K562 (cell line): ENCODE measurements around the gene CBR4. TPM values are rescaled to one million over a fixed set of nuclear protein-coding genes. Genes with fewer than 3 reads are reported as not detected.

Experiments used
- ATAC-seq: fragments of 200-7000 bp; cut with Tn5 transposase; 3 replicates; pipeline ENCODE4 v1.9.1; 2020; ENCODE audit warnings: moderate library complexity
- BruUV-seq: library from RNA; stranded (reverse); fragments of 400-500 nt; replicated peaks from 2 replicates; lab custom pipeline; 2021; lab: Mats Ljungman, UMichigan
- CTCF ChIA-PET: fragments of 300-600 bp; formaldehyde crosslinking; extraction: SDS; loops from one replicate; lab custom pipeline; 2021; ENCODE audit warnings: low intra/inter-chr PET ratio; lab: Yijun Ruan, JAX
- POLR2A ChIA-PET: fragments of 300-600, 350-650 bp; sonication (Branson Sonifier 250); formaldehyde crosslinking; extraction: SDS; loops from one replicate; lab custom pipeline; 2021; ENCODE audit warnings: antibody characterized with exemption, inconsistent platforms; lab: Yijun Ruan, JAX
- DNase-seq, 4 experiments: peaks; one replicate each; pipeline versions ENCODE4 v3.0.0 to v3.0.0-alpha.2; 2011 to 2018; ENCODE audit warnings: low spot score in 3 of 4, mixed read lengths in 3 of 4; ENCODE audit errors: extremely low read depth in 1 of 4
- FAIRE-seq: peaks from 2 replicates; lab custom pipeline; 2011; peaks lifted over from hg19 to GRCh38; lab: Jason Lieb, UNC
- H2AFZ ChIP-seq: 2 replicates; pipeline ENCODE4 v1.6.0; 2011; ENCODE audit warnings: low read depth, low read length, control low read depth, inconsistent platforms
- H3K27ac ChIP-seq: fragments of 200-600 bp; 3 replicates; pipeline ENCODE4 v1.8.0; 2011; ENCODE audit warnings: low read depth, mild to moderate bottlenecking, control low read depth, inconsistent platforms, low read length, moderate library complexity, mixed read lengths; ENCODE audit errors: extremely low read depth
- H3K27me3 ChIP-seq, 2 experiments: fragments of 300-600 bp in 1 of 2; 2 replicates in 1 of 2; 3 replicates in 1 of 2; pipeline versions ENCODE4 v1.6.0 to v1.8.0; 2011; ENCODE audit warnings: inconsistent platforms in 2 of 2, low read length in 2 of 2, mild to moderate bottlenecking in 1 of 2, mixed read lengths in 1 of 2, moderate library complexity in 1 of 2; ENCODE audit not compliant: control insufficient read depth in 2 of 2, insufficient read depth in 2 of 2
- H3K36me3 ChIP-seq: fragments of 300-600 bp; 3 replicates; pipeline ENCODE4 v1.8.0; 2011; ENCODE audit warnings: mild to moderate bottlenecking, low read length, inconsistent platforms; ENCODE audit not compliant: control insufficient read depth, insufficient read depth
- H3K4me1 ChIP-seq, 2 experiments: fragments of 200-600 bp in 1 of 2; replicated peaks in 1 of 2; 2 replicates in 1 of 2; 3 replicates in 1 of 2; pipeline versions ENCODE4 v1.5.1 to v1.8.0; 2011; ENCODE audit warnings: inconsistent platforms in 2 of 2, low read length in 2 of 2, mild to moderate bottlenecking in 1 of 2, mixed read lengths in 1 of 2, moderate library complexity in 1 of 2; ENCODE audit not compliant: control insufficient read depth in 2 of 2, insufficient read depth in 2 of 2
- H3K4me2 ChIP-seq: 2 replicates; pipeline ENCODE4 v1.6.1; 2011; ENCODE audit warnings: low read length, control low read depth, inconsistent platforms, mixed read lengths; ENCODE audit not compliant: insufficient read depth
- H3K4me3 ChIP-seq: fragments of 200-600 bp; sonication (generic), shearing (Covaris generic); 2 replicates; pipeline ENCODE4 v1.5.1; 2016; ENCODE audit warnings: control low read depth, inconsistent platforms
- H3K79me2 ChIP-seq: fragments of 200-600 bp; 3 replicates; pipeline ENCODE4 v1.8.0; 2011; ENCODE audit warnings: low read length, inconsistent platforms; ENCODE audit not compliant: control insufficient read depth, insufficient read depth
- H3K9ac ChIP-seq, 2 experiments: 2 replicates each; pipeline versions ENCODE4 v1.6.0 to v1.6.1; 2011; ENCODE audit warnings: low read depth in 2 of 2, low read length in 2 of 2, control low read depth in 1 of 2, inconsistent platforms in 1 of 2, mild to moderate bottlenecking in 1 of 2, mixed read lengths in 1 of 2; ENCODE audit not compliant: insufficient read depth in 1 of 2
- H3K9me1 ChIP-seq: one replicate; pipeline ENCODE4 v1.6.0; 2011; ENCODE audit warnings: inconsistent platforms, mild to moderate bottlenecking, low read length, moderate library complexity; ENCODE audit not compliant: control insufficient read depth, insufficient read depth
- H3K9me3 ChIP-seq: replicated peaks from 2 replicates; pipeline ENCODE4 v1.5.1; 2011; ENCODE audit warnings: low read depth, low read length, inconsistent platforms; ENCODE audit not compliant: control insufficient read depth, insufficient read depth
- H4K20me1 ChIP-seq: replicated peaks from 2 replicates; pipeline ENCODE4 v1.6.1; 2011; ENCODE audit warnings: low read length, inconsistent platforms, mixed read lengths; ENCODE audit not compliant: control insufficient read depth, insufficient read depth
- CBFB ChIP-seq: sonication (generic); formaldehyde crosslinking; IDR thresholded peaks from 2 replicates; pipeline ENCODE4 v1.4.0; 2020; ENCODE audit warnings: mild to moderate bottlenecking, missing genetic modification reagents
- HDAC2 ChIP-seq: fragments of 450-650 bp; IDR thresholded peaks from 2 replicates; pipeline ENCODE4 v1.6.1; 2016; ENCODE audit warnings: mild to moderate bottlenecking
- HNRNPK ChIP-seq: fragments of 200-400 bp; formaldehyde crosslinking; IDR thresholded peaks from one replicate; pipeline ENCODE4 v1.6.1; 2018; ENCODE audit warnings: mild to moderate bottlenecking, low read depth, low read length; ENCODE audit not compliant: poor library complexity, severe bottlenecking
- NFATC3 ChIP-seq: fragments of 450-650 bp; IDR thresholded peaks from 2 replicates; pipeline ENCODE4 v1.6.1; 2017; ENCODE audit warnings: mild to moderate bottlenecking
- RB1 ChIP-seq: fragments of 450-650 bp; IDR thresholded peaks from 2 replicates; pipeline ENCODE4 v1.6.1; 2017; ENCODE audit warnings: low read depth, mild to moderate bottlenecking
- SIX5 ChIP-seq, 2 experiments: IDR thresholded peaks; 2 replicates each; pipeline ENCODE4 v1.6.1; 2011; ENCODE audit warnings: low read length in 2 of 2, borderline replicate concordance in 1 of 2, low read depth in 1 of 2, mild to moderate bottlenecking in 1 of 2, moderate library complexity in 1 of 2; ENCODE audit not compliant: insufficient read depth in 1 of 2
- TARDBP ChIP-seq: fragments of 450-650 bp; IDR thresholded peaks from 2 replicates; pipeline ENCODE4 v1.6.1; 2016
- TCF7L2 ChIP-seq: fragments of 150-350 bp; IDR thresholded peaks from 2 replicates; pipeline ENCODE4 v1.6.1; 2016; ENCODE audit warnings: low read depth, mild to moderate bottlenecking, low read length, moderate library complexity
- TSC22D4 ChIP-seq: fragments of 450-650 bp; IDR thresholded peaks from 2 replicates; pipeline ENCODE4 v1.6.1; 2016; ENCODE audit warnings: missing genetic modification characterization, missing biosample characterization, control low read depth
- YBX1 ChIP-seq: fragments of 450-650 bp; IDR thresholded peaks from 2 replicates; pipeline ENCODE4 v1.7.1; 2016; ENCODE audit warnings: mild to moderate bottlenecking
- ZNF133 ChIP-seq: fragments of 250-450 bp; sonication (Bioruptor Pico); IDR thresholded peaks from 2 replicates; pipeline ENCODE4 v1.4.0; 2020; ENCODE audit warnings: mild to moderate bottlenecking
- ZNF282 ChIP-seq: sonication (generic); formaldehyde crosslinking; IDR thresholded peaks from 2 replicates; pipeline ENCODE4 v1.8.1; 2023; ENCODE audit warnings: missing genetic modification reagents
- WGBS: fragments of 100-300 bp; shearing (Covaris generic); methylation state at CpG from one replicate; pipeline ENCODE4 v1.1.6; 2016; ENCODE audit warnings: low coverage, mixed read lengths; ENCODE audit not compliant: insufficient coverage; ENCODE audit errors: missing lambda C conversion rate; 5-methylcytosine and 5-hydroxymethylcytosine counted together
- in situ Hi-C: fragments of 300-500 bp; cut with MboI; formaldehyde crosslinking; loops from 4 replicates; pipeline ENCODE4 v1.15.0; 2018; ENCODE audit warnings: inconsistent platforms, mixed read lengths
- intact Hi-C: fragments of 100-400 bp; cut with micrococcal nuclease; formaldehyde crosslinking; loops from 2 replicates; pipeline ENCODE4 v1.14.2; 2022
- polyA plus RNA-seq, 8 experiments: library from polyadenylated mRNA; depleted of rRNA in 4 of 8; stranded (reverse) in 5 of 8; unstranded in 3 of 8; fragments of >200 nt; fragmentation: Nextera tagmentation in 2 of 8; fragmentation: Illumina TruSeq in 1 of 8; extraction: Ambion mirVana in 2 of 8; extraction: Trizol in 1 of 8; gene quantifications; 2 replicates each; pipeline versions ENCODE4 v1.2.1 to v1.2.3, GENCODE V29; 2011 to 2014; ENCODE audit warnings: inconsistent platforms in 1 of 8, missing spikeins in 1 of 8
- total RNA-seq, 7 experiments: library from RNA; depleted of rRNA in 6 of 7; stranded (reverse); fragments of >200 nt in 6 of 7; fragmentation: Illumina TruSeq in 2 of 7; extraction: Trizol in 2 of 7; gene quantifications; 2 replicates each; pipeline versions ENCODE4 v1.2.1 to v1.2.3, GENCODE V29; 2011 to 2021; ENCODE audit warnings: low replicate concordance in 1 of 7
- TF ChIP-seq, protein P1 (sequence below): sonication (generic); formaldehyde crosslinking; IDR thresholded peaks from 2 replicates; pipeline ENCODE4 v1.8.1; 2023; ENCODE audit warnings: mild to moderate bottlenecking, missing genetic modification reagents, moderate library complexity
- TF ChIP-seq, protein P2 (sequence below): fragments of 450-650 bp; IDR thresholded peaks from 2 replicates; pipeline ENCODE4 v1.6.1; 2016
- TF ChIP-seq, protein P3 (sequence below): fragments of 450-650 bp; formaldehyde crosslinking; conservative IDR thresholded peaks from 2 replicates; pipeline ENCODE4 v1.4.0; 2022; ENCODE audit warnings: mild to moderate bottlenecking, missing genetic modification characterization
- TF ChIP-seq, protein P4 (sequence below): IDR thresholded peaks from 3 replicates; pipeline ENCODE4 v1.6.1; 2011; ENCODE audit warnings: borderline replicate concordance, mild to moderate bottlenecking; ENCODE audit not compliant: insufficient read length, insufficient read depth

CBR4 gene
- total and polyA plus RNA-seq, 9 of the 15 experiments (the other 6 are each of a cell fraction or from before 2014, with no cell fraction given) = 12.1 to 26.4 (median 18.6) TPM

DNA sequence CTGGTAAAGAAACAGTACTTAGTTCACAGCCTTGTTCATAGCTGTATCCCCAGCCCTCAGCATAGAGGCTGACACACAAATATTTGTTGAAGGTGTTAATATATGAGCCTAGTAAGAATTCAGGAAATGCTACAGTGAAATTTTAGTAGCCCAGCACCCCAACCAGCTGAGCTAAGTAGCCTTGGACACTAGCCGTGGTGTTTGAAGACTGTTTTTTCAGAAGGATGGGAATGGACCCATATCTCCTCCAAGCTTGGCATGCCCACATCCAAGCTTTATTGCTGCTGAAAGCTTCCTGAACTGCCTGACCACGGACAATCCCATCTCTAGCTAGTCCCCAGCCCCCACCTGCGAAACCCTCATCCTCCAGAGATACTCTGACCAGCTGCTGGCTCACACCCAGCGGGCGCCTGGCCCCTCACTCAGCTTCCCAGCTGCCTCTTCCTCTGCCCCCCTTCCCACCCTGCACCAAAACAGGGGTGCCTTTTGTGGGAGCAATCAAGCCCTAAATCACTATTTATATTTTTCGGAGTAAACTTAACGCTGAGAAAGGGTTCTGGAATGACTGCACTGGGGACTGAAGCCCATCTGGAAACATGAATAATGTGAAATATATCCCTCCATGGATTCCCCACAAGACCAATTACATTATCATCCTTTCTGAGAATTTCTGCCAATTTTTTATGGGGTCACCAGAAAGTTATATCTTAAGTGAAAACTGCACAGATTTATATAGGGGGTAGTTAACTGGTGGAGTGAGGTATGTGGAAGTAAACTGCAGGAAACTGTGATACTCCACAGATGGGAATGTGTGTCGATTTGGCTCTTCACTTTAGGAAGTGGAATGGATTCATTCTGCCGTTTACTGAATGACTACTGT lies 41.1 kb upstream of the CBR4 start:
- H3K4me1 ChIP-seq = no peaks in the 10 kb centered on the region
- 0% methylated on average over 9 of the region's 9 CpGs for WGBS
- POLR2A ChIA-PET = interaction anchor here (0.6 to 1.0 kb wide), 2 partner anchors 11 to 24 kb away, joined by 3 read pairs; no protein-coding TSS in a partner anchor
- H3K27ac ChIP-seq = no peak overlapping the region
- H4K20me1 ChIP-seq = no peaks in the 10 kb centered on the region
- intact Hi-C loops = no loop called here
- CTCF ChIA-PET = no interaction called here
- H3K9ac ChIP-seq = no peak overlapping the region
- BruUV-seq = no TSS peak
- H3K36me3 ChIP-seq = no peaks in the 10 kb centered on the region
- no peaks in the 10 kb centered on the region for H3K9me3 ChIP-seq
- DNase-seq (no peak), FAIRE-seq (no peak), ATAC-seq (no peak)
- no peaks in the 10 kb centered on the region for H3K79me2 ChIP-seq
- in situ Hi-C loops = no loop called here
- no peaks in the 10 kb centered on the region for H3K9me1 ChIP-seq
- H3K27me3 ChIP-seq = peaks cover 40 to 44% of the 10 kb centered on the region in 2 experiments; a peak in 4 of 5 replicates
- H3K4me3 ChIP-seq = no peak overlapping the region
- H3K4me2 ChIP-seq = no peak overlapping the region
- H2AFZ ChIP-seq = no peak overlapping the region
- no peak for TF ChIP-seq NFATC3
- TF ChIP-seq, protein P1, sequence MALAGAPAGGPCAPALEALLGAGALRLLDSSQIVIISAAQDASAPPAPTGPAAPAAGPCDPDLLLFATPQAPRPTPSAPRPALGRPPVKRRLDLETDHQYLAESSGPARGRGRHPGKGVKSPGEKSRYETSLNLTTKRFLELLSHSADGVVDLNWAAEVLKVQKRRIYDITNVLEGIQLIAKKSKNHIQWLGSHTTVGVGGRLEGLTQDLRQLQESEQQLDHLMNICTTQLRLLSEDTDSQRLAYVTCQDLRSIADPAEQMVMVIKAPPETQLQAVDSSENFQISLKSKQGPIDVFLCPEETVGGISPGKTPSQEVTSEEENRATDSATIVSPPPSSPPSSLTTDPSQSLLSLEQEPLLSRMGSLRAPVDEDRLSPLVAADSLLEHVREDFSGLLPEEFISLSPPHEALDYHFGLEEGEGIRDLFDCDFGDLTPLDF (CRISPR knock-in tag) = no peak
- no peak for TF ChIP-seq YBX1
- TF ChIP-seq, protein P2, sequence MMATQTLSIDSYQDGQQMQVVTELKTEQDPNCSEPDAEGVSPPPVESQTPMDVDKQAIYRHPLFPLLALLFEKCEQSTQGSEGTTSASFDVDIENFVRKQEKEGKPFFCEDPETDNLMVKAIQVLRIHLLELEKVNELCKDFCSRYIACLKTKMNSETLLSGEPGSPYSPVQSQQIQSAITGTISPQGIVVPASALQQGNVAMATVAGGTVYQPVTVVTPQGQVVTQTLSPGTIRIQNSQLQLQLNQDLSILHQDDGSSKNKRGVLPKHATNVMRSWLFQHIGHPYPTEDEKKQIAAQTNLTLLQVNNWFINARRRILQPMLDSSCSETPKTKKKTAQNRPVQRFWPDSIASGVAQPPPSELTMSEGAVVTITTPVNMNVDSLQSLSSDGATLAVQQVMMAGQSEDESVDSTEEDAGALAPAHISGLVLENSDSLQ = no peak
- TF ChIP-seq HDAC2 = no peak
- no peak for TF ChIP-seq TCF7L2
- TF ChIP-seq, protein P3, sequence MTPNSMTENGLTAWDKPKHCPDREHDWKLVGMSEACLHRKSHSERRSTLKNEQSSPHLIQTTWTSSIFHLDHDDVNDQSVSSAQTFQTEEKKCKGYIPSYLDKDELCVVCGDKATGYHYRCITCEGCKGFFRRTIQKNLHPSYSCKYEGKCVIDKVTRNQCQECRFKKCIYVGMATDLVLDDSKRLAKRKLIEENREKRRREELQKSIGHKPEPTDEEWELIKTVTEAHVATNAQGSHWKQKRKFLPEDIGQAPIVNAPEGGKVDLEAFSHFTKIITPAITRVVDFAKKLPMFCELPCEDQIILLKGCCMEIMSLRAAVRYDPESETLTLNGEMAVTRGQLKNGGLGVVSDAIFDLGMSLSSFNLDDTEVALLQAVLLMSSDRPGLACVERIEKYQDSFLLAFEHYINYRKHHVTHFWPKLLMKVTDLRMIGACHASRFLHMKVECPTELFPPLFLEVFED (CRISPR knock-in tag) = no peak
- TF ChIP-seq TARDBP = no peak
- no peak for TF ChIP-seq TSC22D4 (tag)
- no peak for TF ChIP-seq HNRNPK
- TF ChIP-seq CBFB (CRISPR knock-in tag) = no peak
- TF ChIP-seq ZNF282 (CRISPR knock-in tag) = no peak
- TF ChIP-seq, protein P4, sequence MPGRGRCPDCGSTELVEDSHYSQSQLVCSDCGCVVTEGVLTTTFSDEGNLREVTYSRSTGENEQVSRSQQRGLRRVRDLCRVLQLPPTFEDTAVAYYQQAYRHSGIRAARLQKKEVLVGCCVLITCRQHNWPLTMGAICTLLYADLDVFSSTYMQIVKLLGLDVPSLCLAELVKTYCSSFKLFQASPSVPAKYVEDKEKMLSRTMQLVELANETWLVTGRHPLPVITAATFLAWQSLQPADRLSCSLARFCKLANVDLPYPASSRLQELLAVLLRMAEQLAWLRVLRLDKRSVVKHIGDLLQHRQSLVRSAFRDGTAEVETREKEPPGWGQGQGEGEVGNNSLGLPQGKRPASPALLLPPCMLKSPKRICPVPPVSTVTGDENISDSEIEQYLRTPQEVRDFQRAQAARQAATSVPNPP = no peak
- no peak for TF ChIP-seq RB1
- TF ChIP-seq SIX5 (IDR thresholded peaks at IDR 0.05; ENCODE audit: borderline replicate concordance in 1 of 2, insufficient read depth in 1 of 2, low read depth in 1 of 2, low read length in 2 of 2) = no peak
- TF ChIP-seq ZNF133 (CRISPR knock-in tag) = no peak
